Measurements from ENCODE around the gene GNG4. TPM values are rescaled to one million over a fixed set of nuclear protein-coding genes. Genes with fewer than 3 reads are reported as not detected.

GNG4 gene
- total and polyA plus RNA-seq, 7 donors, result 1.5 to 31.9 (median 3.9) TPM

- no peaks in the 10 kb centered on the region for H3K9me3 ChIP-seq
- no peaks in the 10 kb centered on the region for H3K27me3 ChIP-seq
- WGBS, 2 donors, result 91 to 96% methylated on average over 2 of the region's 2 CpGs
- TF ChIP-seq POLR2AphosphoS5 (IDR thresholded peaks at IDR 0.05) (no peak), EP300 (IDR thresholded peaks at IDR 0.05) (no peak), POLR2A (IDR thresholded peaks at IDR 0.05) (no peak), CTCF (IDR thresholded peaks at IDR 0.05) (no peak)
- H3K27ac ChIP-seq, result no peak overlapping the region
- peaks cover 0 to 6% (median 2%) of the 10 kb centered on the region in 4 donors for H3K4me1 ChIP-seq
- intact Hi-C loops (cut with DNase I), result no loop called here
- DNase-seq, result no peak
- H3K36me3 ChIP-seq, result no peaks in the 10 kb centered on the region
- H3K4me3 ChIP-seq, result no peak overlapping the region
Observed at GRCh38 chr1:235586992-235587391, 62.6 kb downstream of the GNG4 start.

GRCh38 chr1:235586413-235586812, 63.2 kb downstream of the GNG4 start:
- H3K27me3 ChIP-seq, result no peaks in the 10 kb centered on the region
- WGBS, 2 donors, result 85 to 89% methylated on average over 5 of the region's 5 CpGs
- TF ChIP-seq CTCF (IDR thresholded peaks at IDR 0.05), result no peak
- TF ChIP-seq POLR2A (IDR thresholded peaks at IDR 0.05), result no peak
- TF ChIP-seq EP300 (IDR thresholded peaks at IDR 0.05), result no peak
- no peak for TF ChIP-seq POLR2AphosphoS5 (IDR thresholded peaks at IDR 0.05)
- H3K36me3 ChIP-seq, result no peaks in the 10 kb centered on the region
- H3K4me3 ChIP-seq, result no peak overlapping the region
- no peak for DNase-seq
- intact Hi-C loops (cut with DNase I), result no loop called here
- peaks cover 0 to 6% (median 2%) of the 10 kb centered on the region in 4 donors for H3K4me1 ChIP-seq
- H3K27ac ChIP-seq, result no peak overlapping the region
- no peaks in the 10 kb centered on the region for H3K9me3 ChIP-seq

GRCh38 chr1:235584973-235585372, 64.6 kb downstream of the GNG4 start:
- Histone ChIP-seq H3K36me3 (no peaks in the 10 kb centered on the region), H3K4me1 (peaks cover 0 to 6% (median 2%) of the 10 kb centered on the region in 4 donors), H3K27ac (no peak overlapping the region), H3K4me3 (no peak overlapping the region), H3K9me3 (no peaks in the 10 kb centered on the region), H3K27me3 (no peaks in the 10 kb centered on the region)
- intact Hi-C loops (cut with DNase I), result no loop called here
- no peak for TF ChIP-seq POLR2AphosphoS5 (IDR thresholded peaks at IDR 0.05)
- TF ChIP-seq POLR2A (IDR thresholded peaks at IDR 0.05), result no peak
- no peak for TF ChIP-seq CTCF (IDR thresholded peaks at IDR 0.05)
- TF ChIP-seq EP300 (IDR thresholded peaks at IDR 0.05), result no peak
- no peak for DNase-seq
- 62 to 72% methylated on average over 2 of the region's 2 CpGs for WGBS, 2 donors

GRCh38 chr1:235583511-235584001, 66.0 kb downstream of the GNG4 start:
- DNase-seq, result no peak
- no peak for TF ChIP-seq CTCF (IDR thresholded peaks at IDR 0.05)
- no peak for TF ChIP-seq EP300 (IDR thresholded peaks at IDR 0.05)
- TF ChIP-seq POLR2A (IDR thresholded peaks at IDR 0.05), result no peak
- no peak for TF ChIP-seq POLR2AphosphoS5 (IDR thresholded peaks at IDR 0.05)
- WGBS, 2 donors, result 73 to 79% methylated on average over 4 of the region's 4 CpGs
- Histone ChIP-seq H3K9me3 (peaks cover 0 to 2% (median 0%) of the 10 kb centered on the region in 4 donors), H3K36me3 (no peaks in the 10 kb centered on the region), H3K27me3 (no peaks in the 10 kb centered on the region), H3K27ac (no peak overlapping the region), H3K4me1 (peaks cover 0 to under 1% (median 0%) of the 10 kb centered on the region in 4 donors), H3K4me3 (no peak overlapping the region)
- intact Hi-C loops (cut with DNase I), result no loop called here

- intact Hi-C loops (cut with DNase I), result no loop called here
- no peaks in the 10 kb centered on the region for H3K27me3 ChIP-seq
- TF ChIP-seq POLR2AphosphoS5 (IDR thresholded peaks at IDR 0.05) (no peak), POLR2A (IDR thresholded peaks at IDR 0.05) (no peak), EP300 (IDR thresholded peaks at IDR 0.05) (no peak), CTCF (IDR thresholded peaks at IDR 0.05) (no peak)
- H3K4me1 ChIP-seq, result no peaks in the 10 kb centered on the region
- no peak overlapping the region for H3K4me3 ChIP-seq
- H3K9me3 ChIP-seq, result peaks cover 0 to 2% (median 0%) of the 10 kb centered on the region in 4 donors
- WGBS, 2 donors, result 89 to 92% methylated on average over 10 of the region's 10 CpGs
- H3K36me3 ChIP-seq, result no peaks in the 10 kb centered on the region
- no peak overlapping the region for H3K27ac ChIP-seq
- no peak for DNase-seq
Observed at GRCh38 chr1:235582130-235582529, 67.5 kb downstream of the GNG4 start.

All from sigmoid colon (tissue), 7 donors.